HTERT RPE-1 (cell line): ENCODE data around the gene JUN.

Experiments
- in situ Hi-C: fragments of 300-500 bp; cut with MboI; formaldehyde crosslinking; loops from 4 replicates; pipeline ENCODE4 v1.14.3; 2020; ENCODE audit warnings: low sequenced_read_pairs

JUN gene

GRCh38 chr1:58784758-58785441 lies 1.1 kb upstream of the JUN start:
- in situ Hi-C loops, result no loop called here

- in situ Hi-C loops, result no loop called here
These were observed 506 bp downstream of the JUN start for GRCh38 chr1:58783090-58783992.

DNA sequence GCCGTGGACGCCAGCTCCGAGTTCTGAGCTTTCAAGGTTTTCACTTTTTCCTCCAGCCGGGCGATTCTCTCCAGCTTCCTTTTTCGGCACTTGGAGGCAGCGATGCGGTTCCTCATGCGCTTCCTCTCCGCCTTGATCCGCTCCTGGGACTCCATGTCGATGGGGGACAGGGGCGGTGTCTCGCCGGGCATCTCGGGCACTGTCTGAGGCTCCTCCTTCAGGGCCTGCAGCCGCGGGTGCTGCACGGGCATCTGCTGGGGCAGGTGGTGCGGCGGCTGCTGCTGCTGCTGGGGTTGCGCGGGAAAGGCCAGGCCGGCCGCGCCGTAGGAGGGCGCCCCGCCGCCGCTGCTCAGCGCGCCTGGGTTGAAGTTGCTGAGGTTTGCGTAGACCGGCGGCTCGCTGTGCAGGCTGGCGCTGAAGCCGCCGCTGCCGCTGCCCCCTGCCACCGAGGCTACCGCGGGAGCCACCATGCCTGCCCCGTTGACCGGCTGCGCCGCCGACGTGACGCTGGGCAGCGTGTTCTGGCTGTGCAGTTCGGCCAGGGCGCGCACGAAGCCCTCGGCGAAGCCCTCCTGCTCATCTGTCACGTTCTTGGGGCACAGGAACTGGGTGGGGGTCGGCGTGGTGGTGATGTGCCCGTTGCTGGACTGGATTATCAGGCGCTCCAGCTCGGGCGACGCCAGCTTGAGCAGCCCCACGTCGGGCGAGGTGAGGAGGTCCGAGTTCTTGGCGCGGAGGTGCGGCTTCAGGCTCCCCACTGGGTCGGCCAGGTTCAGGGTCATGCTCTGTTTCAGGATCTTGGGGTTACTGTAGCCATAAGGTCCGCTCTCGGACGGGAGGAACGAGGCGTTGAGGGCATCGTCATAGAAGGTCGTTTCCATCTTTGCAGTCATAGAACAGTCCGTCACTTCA lies 1.4 kb downstream of the JUN start:
- in situ Hi-C loops, result no loop called here

DNA sequence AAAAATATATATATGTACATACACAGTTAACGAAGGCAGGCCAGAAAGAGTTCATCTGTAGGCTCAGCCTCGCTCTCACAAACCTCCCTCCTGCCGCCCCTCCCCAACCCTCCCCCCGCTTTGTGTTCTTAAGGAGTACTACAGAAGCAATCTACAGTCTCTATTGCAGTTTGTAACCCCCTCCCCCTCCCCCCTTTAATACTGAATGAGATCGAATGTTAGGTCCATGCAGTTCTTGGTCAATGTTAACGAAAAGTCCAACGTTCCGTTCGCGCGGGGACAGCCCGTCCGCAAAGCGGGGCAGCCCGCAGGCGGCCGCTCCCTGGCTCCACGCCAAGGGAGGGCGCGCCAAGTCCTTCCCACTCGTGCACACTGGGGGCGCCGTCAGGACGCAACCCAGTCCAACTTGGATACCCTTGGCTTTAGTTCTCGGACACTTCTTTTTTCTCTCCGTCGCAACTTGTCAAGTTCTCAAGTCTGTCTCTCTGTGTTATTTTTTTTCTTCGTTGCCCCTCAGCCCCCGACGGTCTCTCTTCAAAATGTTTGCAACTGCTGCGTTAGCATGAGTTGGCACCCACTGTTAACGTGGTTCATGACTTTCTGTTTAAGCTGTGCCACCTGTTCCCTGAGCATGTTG lies 2.2 kb downstream of the JUN start:
- in situ Hi-C loops, result no loop called here

DNA sequence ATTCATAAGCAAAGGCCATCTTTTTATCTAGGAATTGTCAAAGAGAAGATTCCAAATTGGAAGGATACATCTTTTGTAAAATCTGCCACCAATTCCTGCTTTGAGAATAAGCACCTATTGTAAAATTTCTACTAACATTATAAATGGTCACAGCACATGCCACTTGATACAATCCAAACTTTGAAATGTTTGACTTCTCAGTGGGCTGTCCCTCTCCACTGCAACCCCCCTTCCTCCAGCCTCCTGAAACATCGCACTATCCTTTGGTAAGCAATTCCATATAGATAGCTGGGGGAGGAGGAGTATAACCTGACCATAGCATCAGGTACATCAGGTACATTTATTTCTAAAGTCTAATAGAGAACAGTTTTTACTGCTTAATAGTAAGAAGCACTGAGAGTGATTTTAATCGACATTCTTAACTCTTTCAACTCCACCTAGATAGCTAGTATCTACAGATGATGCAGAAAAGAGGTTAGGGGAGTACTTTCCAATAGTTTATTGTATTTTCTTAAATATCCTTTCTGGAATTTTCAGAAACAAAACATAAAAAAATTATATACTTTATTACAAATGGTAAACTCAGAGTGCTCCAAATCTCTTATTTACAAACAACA lies 2.9 kb downstream of the JUN start:
- in situ Hi-C loops, result no loop called here

GRCh38 chr1:58780411-58780810 lies 3.4 kb downstream of the JUN start:
- in situ Hi-C loops, result no loop called here

DNA sequence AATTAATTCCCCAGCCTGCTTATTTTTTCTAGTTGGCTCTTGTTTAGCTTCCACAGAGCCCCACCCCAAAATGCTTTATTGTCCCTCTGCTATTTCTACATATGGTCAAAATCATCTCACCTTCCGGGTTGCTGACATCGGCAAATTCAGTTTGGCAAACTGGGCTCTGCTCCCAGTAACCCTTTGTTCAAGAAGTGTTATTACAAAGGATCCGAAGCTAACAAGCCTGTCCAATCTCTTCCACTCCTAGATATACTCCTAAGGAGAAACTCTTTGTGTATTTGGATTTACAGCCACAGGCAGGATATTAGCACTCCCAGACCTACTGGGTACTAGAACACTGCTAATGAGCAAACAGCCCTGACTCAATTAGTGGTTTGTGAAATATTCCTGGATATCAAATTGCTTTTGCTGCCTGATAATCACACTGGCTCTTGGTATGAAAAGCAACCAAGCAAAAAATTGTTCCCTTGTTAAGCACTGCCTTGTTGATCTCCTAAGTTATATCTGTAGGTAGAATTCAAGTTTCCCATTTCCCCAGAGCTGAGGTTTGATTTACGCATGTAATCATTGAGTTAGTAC lies 4.0 kb downstream of the JUN start:
- in situ Hi-C loops, result no loop called here

- in situ Hi-C loops, result no loop called here
These were observed 4.6 kb downstream of the JUN start for GRCh38 chr1:58779059-58779754.

- in situ Hi-C loops, result no loop called here
These were observed 5.4 kb downstream of the JUN start for GRCh38 chr1:58778385-58779000.

DNA sequence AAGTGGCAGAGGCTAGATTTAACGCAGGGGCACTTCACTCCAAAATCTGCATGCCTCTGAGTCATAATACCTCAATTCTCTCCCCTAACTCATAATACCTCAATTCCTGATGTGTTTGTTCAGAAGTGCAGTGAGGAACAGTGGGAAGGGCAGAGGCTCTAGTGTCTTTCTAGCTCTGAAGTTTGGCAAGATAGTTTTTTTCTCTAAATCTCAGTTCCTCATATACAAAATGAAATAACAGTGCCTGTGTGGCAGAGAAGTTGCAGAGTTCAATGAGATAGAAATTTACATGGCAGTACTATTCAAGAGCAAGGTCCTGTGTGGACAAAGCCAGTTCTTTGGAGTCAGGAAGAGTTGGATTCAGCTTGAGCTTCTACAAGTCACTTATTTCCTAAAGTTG lies 9.8 kb downstream of the JUN start:
- in situ Hi-C loops, result no loop called here

GRCh38 chr1:58773406-58773840 lies 10.4 kb downstream of the JUN start:
- in situ Hi-C loops, result no loop called here

DNA sequence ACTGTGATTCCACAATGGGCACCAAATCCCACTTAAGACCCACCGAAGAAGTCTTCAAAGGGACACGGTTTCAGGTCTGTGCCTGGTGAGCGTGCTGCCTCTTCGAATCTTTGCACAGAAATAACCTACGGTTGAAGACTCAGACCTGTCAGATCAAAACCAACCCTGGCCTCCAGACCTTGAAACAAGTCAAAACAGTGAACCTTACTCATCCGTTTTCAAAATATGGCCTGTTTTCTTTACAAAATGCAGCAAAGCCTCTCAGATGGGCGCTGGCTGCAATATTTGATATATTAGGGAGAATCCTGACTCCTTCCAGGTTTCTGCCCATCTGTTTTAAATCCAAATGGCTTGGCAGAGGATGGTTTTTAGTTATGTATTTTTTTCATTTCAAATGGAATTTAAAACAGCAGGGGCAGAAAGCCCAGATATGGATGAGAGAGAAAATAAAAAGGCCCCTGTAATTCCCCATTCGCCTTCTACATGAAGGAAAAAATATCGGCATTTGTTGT lies 14.0 kb downstream of the JUN start:
- in situ Hi-C loops, result no loop called here

- in situ Hi-C loops, result no loop called here
These were observed 14.7 kb downstream of the JUN start for GRCh38 chr1:58768971-58769808.

- in situ Hi-C loops, result no loop called here
These were observed 15.6 kb downstream of the JUN start for GRCh38 chr1:58768191-58768731.

GRCh38 chr1:58767143-58767542 lies 16.7 kb downstream of the JUN start:
- in situ Hi-C loops, result no loop called here

GRCh38 chr1:58765441-58765840 lies 18.4 kb downstream of the JUN start:
- in situ Hi-C loops, result no loop called here

GRCh38 chr1:58765006-58765405 lies 18.8 kb downstream of the JUN start:
- in situ Hi-C loops, result no loop called here
